HT-29 (cell line): ENCODE data around the gene MAP3K7CL. TPM values are rescaled to one million over a fixed set of nuclear protein-coding genes. Genes with fewer than 3 reads are reported as not detected.
"Not testable (repeated sequence)": the region's sequence is repeated elsewhere in the genome, so short reads cannot be mapped to it uniquely, and the experiment has no call there.

ENCODE experiments used
- DNase-seq: peaks from one replicate; pipeline ENCODE4 v3.0.0-alpha.2; 2015; ENCODE audit warnings: low spot score
- total RNA-seq: library from RNA; depleted of rRNA; stranded (reverse); fragments of >200 nt; shearing (Covaris generic); gene quantifications from 2 replicates; pipeline ENCODE4 v1.2.3, GENCODE V29; 2014

The MAP3K7CL gene
- total RNA-seq, 1 experiment from 2014 or later: 1.9 TPM

- DNase-seq: no peak
Observed at GRCh38 chr21:29166853-29167252, 36.4 kb downstream of the MAP3K7CL start.

GRCh38 chr21:29167481-29167880 lies 37.0 kb downstream of the MAP3K7CL start:
- DNase-seq: not testable (repeated sequence)

GRCh38 chr21:29168891-29169315 lies 38.5 kb downstream of the MAP3K7CL start:
- peak; percentile 82 for DNase-seq

- DNase-seq: no peak
Observed at GRCh38 chr21:29170944-29171343, 40.5 kb downstream of the MAP3K7CL start.

- no peak for DNase-seq
Observed at GRCh38 chr21:29172282-29172681, 41.8 kb downstream of the MAP3K7CL start.

GRCh38 chr21:29174607-29175013 lies 44.2 kb downstream of the MAP3K7CL start:
- DNase-seq: peak; percentile 48

- peak; percentile 58 for DNase-seq
Observed at GRCh38 chr21:29175408-29176134, 45.1 kb downstream of the MAP3K7CL start.

- DNase-seq: no peak
Observed at GRCh38 chr21:29176471-29177120, 46.2 kb downstream of the MAP3K7CL start.

GRCh38 chr21:29177800-29178199 lies 47.4 kb downstream of the MAP3K7CL start:
- DNase-seq: peak; percentile 42

GRCh38 chr21:29178926-29179325 lies 48.5 kb downstream of the MAP3K7CL start:
- no peak for DNase-seq

- DNase-seq: no peak
Observed at GRCh38 chr21:29179503-29179902, 49.1 kb downstream of the MAP3K7CL start.

GRCh38 chr21:29181799-29182470 lies 51.5 kb downstream of the MAP3K7CL start:
- DNase-seq: peak; percentile 61

- DNase-seq: peak; percentile 37
Observed at GRCh38 chr21:29182691-29183092, 52.2 kb downstream of the MAP3K7CL start.

GRCh38 chr21:29184037-29184436 lies 53.6 kb downstream of the MAP3K7CL start:
- DNase-seq: no peak

GRCh38 chr21:29185172-29185571 lies 54.7 kb downstream of the MAP3K7CL start:
- DNase-seq: no peak

GRCh38 chr21:29185633-29186032 lies 55.2 kb downstream of the MAP3K7CL start:
- no peak for DNase-seq

- no peak for DNase-seq
Observed at GRCh38 chr21:29186246-29186645, 55.8 kb downstream of the MAP3K7CL start.

GRCh38 chr21:29187944-29188343 lies 57.5 kb downstream of the MAP3K7CL start:
- DNase-seq: peak; percentile 38

- no peak for DNase-seq
Observed at GRCh38 chr21:29189353-29189752, 58.9 kb downstream of the MAP3K7CL start.

GRCh38 chr21:29190923-29191331 lies 60.5 kb downstream of the MAP3K7CL start:
- DNase-seq: no peak

- no peak for DNase-seq
Observed at GRCh38 chr21:29193072-29193471, 62.6 kb downstream of the MAP3K7CL start.

GRCh38 chr21:29193901-29194300 lies 63.5 kb downstream of the MAP3K7CL start:
- DNase-seq: no peak

- peak; percentile 37 for DNase-seq
Observed at GRCh38 chr21:29194342-29194741, 63.9 kb downstream of the MAP3K7CL start.
